ENCODE measurements around the gene VAT1L.

DNA sequence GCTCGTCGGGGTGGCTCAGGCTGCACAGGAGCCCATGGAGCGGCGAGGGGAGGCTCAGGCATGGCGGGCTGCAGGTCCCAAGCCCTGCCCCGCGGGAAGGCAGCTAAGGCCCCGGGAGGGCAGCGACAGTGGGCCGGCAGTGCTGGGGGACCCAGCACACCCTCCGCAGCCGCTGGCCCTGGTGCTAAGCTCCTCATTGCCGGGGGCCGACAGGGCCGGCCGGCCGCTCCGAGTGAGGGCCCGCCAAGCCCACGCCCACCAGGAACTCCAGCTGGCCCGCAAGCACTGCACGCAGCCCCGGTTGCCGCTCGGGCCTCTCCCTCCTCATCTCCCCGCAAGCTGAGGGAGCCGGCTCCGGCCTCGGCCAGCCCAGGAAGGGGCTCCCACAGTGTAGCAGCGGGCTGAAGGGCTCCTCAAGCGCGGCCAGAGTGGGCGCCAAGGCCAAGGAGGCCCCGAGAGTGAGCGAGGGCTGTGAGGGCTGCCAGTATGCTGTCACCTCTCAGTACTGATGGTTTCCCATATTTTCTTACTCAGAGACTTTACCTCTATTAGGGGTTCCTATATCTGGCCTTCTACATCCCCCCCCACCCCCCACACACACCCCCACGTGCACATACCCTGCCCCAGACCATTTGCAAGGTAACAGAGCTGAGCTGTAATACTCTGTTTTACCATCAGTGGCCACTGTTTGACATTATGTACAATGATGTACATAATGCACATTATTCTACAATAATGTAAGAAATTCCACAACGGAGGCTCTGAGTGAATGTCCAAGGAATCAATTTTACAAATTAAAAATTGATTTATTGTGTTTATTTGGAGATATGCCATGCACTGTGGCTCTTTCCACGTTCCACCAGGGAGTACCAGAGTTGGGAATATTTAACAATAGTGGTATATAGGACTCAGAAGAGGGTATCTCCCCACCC lies 3.7 kb upstream of the VAT1L start:
- TF ChIP-seq POLR2A (IDR thresholded peaks at IDR 0.05; ENCODE audit: low read length) (no peak), GATA1 (IDR thresholded peaks at IDR 0.05; ENCODE audit: low read depth, low read length) (no peak)
